ENCODE results near the gene IQCE.

DNA sequence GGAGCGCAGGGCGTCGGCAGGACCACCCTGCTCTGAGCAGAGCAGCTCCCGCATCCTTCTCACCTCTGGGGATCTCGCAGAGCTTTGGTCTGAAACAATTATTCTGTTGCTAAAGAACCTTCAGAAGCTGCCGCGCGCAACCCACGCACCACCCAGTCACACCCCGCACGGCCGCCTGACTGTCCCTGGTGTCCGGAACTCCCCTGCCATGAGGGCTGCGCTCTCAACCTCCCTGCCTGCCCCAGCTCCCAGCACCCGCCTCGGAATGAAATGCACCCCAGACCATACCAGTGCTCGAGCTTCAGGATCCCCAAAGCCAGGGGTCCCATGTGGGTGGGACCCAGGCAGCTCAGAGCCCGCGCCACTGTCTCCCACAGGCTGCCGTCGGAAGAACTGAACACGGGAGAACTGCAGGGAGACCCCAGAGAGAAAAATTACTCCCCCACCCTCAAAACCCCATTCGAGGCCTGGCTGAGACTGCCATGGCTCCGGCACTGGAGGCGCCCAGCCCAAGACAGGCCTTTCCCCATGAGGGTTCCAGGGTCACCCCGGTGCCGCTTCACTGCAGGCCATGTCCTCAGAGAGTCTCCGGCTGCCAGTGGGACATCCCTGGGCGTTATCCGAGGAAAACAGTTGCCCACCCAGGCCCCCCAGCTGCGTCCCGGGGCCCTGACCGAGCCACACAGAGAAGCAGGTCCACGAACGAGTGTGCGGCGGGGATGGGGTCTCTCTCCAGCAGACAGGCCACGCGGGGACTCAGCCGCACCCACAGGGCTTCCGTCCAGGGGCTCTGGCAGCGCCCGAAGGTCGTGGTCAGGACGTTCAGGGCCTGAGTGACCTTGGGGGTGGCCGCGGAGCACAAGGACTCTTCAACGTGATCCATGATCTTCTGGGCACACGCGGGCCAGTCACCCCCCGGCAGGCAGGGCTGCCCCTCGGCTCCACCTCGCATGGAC lies 15.6 kb upstream of the IQCE start:
- TF ChIP-seq, protein P1, sequence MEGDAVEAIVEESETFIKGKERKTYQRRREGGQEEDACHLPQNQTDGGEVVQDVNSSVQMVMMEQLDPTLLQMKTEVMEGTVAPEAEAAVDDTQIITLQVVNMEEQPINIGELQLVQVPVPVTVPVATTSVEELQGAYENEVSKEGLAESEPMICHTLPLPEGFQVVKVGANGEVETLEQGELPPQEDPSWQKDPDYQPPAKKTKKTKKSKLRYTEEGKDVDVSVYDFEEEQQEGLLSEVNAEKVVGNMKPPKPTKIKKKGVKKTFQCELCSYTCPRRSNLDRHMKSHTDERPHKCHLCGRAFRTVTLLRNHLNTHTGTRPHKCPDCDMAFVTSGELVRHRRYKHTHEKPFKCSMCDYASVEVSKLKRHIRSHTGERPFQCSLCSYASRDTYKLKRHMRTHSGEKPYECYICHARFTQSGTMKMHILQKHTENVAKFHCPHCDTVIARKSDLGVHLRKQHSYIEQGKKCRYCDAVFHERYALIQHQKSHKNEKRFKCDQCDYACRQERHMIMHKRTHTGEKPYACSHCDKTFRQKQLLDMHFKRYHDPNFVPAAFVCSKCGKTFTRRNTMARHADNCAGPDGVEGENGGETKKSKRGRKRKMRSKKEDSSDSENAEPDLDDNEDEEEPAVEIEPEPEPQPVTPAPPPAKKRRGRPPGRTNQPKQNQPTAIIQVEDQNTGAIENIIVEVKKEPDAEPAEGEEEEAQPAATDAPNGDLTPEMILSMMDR (IDR thresholded peaks at IDR 0.05): no peak
- TF ChIP-seq POLR2A (IDR thresholded peaks at IDR 0.05) (no peak), EP300 (IDR thresholded peaks at IDR 0.05) (no peak), POLR2AphosphoS5 (IDR thresholded peaks at IDR 0.05) (no peak)

All from gastroesophageal sphincter (tissue), 3 donors.